SK-N-MC (cell line): Measurements from ENCODE around the gene WDR26.

Experiments used
- EZH2 ChIP-seq: fragments of 200-600 bp; sonication (generic); IDR thresholded peaks from one replicate; pipeline ENCODE4 v1.6.1; 2017; ENCODE audit warnings: antibody characterized with exemption
- POLR2AphosphoS5 ChIP-seq: IDR thresholded peaks from 2 replicates; pipeline ENCODE4 v1.6.1; 2012; ENCODE audit warnings: mild to moderate bottlenecking, low read depth, low read length, borderline replicate concordance

DNA sequence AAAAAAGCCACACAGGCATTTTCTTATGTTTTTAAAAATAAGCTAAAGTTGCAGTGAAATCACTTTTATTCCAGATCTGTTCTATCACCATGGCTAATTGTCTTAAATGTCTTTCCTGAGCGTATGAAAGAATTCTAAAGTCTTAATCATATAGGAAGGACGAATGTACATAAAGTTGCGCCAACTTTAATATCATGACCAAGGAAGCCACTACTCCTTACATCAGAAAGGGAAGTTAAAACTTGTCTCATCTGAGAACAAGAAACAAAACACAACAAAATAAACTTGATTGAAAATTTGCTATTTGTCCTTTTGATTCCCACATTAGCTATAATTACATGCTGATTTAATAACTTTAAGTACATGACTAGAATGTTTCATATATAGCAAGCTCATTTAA lies 51.4 kb downstream of the WDR26 start:
- no peak for TF ChIP-seq EZH2
- no peak for TF ChIP-seq POLR2AphosphoS5
